GM10847 (cell line): ENCODE data around the gene CACNA2D1.

Experiments
- POLR2A ChIP-seq: IDR thresholded peaks from 2 replicates; pipeline ENCODE4 v1.6.1; 2011; ENCODE audit not compliant: insufficient read length; ENCODE audit errors: extremely low read depth

Gene CACNA2D1

GRCh38 chr7:82032901-82033300, 410.7 kb downstream of the CACNA2D1 start:
- no peak for TF ChIP-seq POLR2A

- no peak for TF ChIP-seq POLR2A
Measured at GRCh38 chr7:82029236-82029913, 414.2 kb downstream of the CACNA2D1 start.

DNA sequence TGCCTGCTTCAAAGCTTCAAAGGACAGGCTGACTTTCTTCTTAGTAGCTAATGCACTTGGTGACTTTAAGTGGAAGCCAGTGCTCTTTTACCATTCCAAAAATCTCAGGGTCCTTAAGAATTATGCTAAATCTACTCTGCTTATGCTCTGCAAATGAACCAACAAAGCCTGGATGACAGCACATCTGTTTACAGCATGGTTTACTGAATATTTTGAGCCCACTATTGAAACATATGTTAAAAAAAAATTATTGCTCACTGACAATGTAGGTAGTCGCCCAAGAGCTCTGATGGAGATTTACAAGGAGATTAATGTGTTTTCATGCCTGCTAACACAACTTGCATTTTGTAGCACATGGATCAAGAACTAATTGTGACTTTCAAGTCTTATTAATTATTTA, 415.5 kb downstream of the CACNA2D1 start:
- no peak for TF ChIP-seq POLR2A

GRCh38 chr7:82021713-82022112, 421.9 kb downstream of the CACNA2D1 start:
- no peak for TF ChIP-seq POLR2A

- no peak for TF ChIP-seq POLR2A
Measured at GRCh38 chr7:82021036-82021435, 422.5 kb downstream of the CACNA2D1 start.

DNA sequence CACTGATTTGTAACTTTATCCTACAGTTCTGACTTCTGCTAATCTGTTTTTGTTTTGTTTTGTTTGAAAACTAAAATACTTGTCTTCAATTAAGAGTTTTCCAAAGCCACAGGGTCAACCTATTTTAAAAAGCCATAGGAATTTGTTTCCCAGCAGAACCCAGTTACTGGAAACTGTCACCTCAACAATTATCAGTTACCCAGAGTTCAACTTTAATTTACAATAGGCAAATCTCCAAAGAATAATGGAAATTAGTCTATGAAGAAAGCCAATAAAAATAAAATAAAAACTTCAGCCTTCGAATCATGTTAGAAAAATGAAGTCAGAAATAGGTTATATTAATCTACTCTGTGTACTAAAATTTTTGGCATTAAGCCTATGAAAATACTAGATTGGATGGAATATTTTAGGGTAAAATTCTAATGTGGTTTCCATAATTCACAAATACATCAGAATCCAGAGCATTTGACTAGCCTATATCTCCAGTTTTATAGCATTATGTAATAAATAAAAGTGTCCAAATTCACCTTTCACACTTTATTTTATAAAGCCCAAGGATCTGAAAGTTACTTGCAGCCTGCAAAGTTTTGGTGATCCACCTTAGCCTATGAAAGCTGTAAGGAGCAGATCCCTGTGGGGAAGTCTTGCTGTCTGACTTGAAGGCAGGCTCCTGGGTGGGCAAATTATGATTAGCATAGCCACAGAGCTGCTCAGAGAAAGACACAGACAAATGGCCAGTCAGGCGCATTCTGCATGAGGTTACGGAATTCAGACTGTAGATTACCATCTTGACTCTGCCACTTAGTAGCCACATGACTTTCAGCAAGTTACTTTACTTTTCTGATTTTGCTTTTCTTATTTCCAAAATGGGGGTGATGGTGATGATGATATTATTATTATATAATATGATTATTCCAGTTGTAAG, 423.8 kb downstream of the CACNA2D1 start:
- TF ChIP-seq POLR2A = no peak

- TF ChIP-seq POLR2A = no peak
Measured at GRCh38 chr7:82018226-82018625, 425.4 kb downstream of the CACNA2D1 start.

- no peak for TF ChIP-seq POLR2A
Measured at GRCh38 chr7:82017334-82017943, 426.1 kb downstream of the CACNA2D1 start.

DNA sequence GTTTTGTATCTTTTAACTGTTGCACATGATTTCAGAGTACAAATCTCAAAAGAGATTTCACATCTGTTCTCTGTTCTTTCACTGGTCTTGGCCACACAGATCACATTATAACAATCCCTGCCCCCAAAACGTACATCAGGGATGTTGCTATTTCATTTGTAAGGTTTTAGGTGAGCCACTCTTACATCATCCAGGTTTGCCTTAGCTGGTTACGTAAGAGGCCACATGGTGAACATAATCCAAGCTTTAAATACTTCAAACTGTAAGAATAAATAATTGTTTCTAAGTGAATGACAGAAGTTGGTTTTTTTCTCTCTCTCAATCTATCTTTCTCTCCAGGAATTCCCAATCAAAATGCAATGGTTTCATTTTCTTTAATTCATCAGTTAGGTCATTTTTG, 427.8 kb downstream of the CACNA2D1 start:
- TF ChIP-seq POLR2A = no peak

DNA sequence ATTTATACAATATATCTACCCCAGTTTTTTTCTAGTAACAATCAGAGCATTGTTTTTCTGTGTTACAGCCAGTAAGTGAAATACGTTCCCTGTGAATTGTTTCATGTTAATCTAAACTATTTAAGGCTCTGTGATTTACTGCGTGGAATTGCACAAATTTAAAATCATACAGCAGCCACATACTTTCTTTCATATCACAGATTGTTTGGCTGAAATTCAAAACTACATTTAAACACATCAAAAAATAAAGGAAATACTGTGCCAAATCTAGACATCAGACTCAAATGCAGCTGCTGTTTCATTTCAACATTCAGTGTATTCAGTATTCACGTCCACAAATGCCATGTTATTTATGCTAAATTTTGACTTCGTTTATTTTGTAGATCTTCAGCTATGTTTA, 431.1 kb downstream of the CACNA2D1 start:
- no peak for TF ChIP-seq POLR2A

- TF ChIP-seq POLR2A = no peak
Measured at GRCh38 chr7:82010416-82010815, 433.2 kb downstream of the CACNA2D1 start.

DNA sequence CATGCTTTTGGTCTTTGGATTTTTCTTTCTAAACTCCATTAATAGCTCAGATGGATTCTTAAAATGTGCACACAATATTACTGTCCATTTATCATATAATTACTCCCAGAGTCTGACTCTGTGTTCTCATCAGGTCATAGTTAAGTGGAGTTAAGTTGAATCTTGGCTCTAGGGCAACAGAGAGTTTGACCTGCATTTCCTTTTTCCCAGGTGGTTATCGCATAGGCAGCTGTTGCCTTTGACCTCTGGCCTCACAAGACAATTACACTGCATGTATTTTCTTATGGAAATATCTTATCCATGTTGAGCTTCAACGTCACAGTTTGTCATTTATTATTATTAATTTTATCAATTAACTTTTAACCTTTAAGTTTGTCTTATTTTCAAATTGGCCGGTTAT, 436.3 kb downstream of the CACNA2D1 start:
- TF ChIP-seq POLR2A = no peak

- no peak for TF ChIP-seq POLR2A
Measured at GRCh38 chr7:82005056-82005455, 438.5 kb downstream of the CACNA2D1 start.

GRCh38 chr7:81993186-81993585, 450.4 kb downstream of the CACNA2D1 start:
- TF ChIP-seq POLR2A = no peak

DNA sequence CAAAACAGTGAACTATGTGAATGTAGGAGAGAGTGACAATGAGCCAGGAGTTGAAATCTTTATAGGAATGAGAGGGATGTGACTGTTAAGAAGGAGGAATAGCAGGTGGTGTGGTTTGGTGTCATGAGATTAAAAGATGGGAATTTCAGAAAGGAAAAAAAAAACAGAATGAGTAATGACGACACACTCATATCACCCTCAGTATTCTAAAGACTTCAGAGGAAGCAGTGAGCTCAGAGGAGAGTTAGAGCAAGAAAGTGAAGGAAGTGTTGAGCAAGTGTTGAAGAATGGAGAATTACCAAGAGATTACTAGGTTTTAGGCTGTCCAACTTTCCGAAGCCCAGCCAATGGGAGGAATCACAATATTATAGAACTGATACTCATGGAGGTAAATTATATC, 453.2 kb downstream of the CACNA2D1 start:
- no peak for TF ChIP-seq POLR2A
